D721Med (cell line): Measurements from ENCODE around the gene MMP17.

ENCODE experiments used
- DNase-seq: peaks from one replicate; pipeline ENCODE4 v3.0.0; 2011; ENCODE audit warnings: low spot score; ENCODE audit not compliant: insufficient read length
- FAIRE-seq: peaks from 2 replicates; lab custom pipeline; 2011; peaks lifted over from hg19 to GRCh38; lab: Jason Lieb, UNC
- CTCF ChIP-seq: IDR thresholded peaks from 2 replicates; pipeline ENCODE4 v1.5.1; 2012; ENCODE audit warnings: mild to moderate bottlenecking, control low read depth; ENCODE audit not compliant: insufficient read depth; ENCODE audit errors: missing control alignments

Gene MMP17

DNA sequence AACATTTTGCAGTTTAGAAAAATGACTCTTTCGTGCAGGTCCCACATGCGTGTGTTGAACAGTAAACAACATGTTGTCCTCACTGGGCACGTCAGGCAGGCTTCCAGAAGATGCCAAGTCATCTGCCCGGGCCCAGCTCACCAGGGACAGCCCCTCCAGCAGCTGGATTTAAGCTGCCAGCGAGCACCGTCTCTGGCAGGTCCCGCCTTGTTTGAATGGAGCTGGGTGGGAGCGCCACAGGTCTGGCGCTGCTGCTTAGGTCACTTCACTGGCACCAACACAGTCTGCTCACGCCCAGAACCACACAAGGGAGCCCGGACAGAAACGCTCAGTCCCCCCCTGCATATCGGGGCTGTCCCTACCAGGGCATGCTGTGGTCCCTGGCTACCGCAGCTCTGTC, 33.1 kb upstream of the MMP17 start:
- no peak for FAIRE-seq

DNA sequence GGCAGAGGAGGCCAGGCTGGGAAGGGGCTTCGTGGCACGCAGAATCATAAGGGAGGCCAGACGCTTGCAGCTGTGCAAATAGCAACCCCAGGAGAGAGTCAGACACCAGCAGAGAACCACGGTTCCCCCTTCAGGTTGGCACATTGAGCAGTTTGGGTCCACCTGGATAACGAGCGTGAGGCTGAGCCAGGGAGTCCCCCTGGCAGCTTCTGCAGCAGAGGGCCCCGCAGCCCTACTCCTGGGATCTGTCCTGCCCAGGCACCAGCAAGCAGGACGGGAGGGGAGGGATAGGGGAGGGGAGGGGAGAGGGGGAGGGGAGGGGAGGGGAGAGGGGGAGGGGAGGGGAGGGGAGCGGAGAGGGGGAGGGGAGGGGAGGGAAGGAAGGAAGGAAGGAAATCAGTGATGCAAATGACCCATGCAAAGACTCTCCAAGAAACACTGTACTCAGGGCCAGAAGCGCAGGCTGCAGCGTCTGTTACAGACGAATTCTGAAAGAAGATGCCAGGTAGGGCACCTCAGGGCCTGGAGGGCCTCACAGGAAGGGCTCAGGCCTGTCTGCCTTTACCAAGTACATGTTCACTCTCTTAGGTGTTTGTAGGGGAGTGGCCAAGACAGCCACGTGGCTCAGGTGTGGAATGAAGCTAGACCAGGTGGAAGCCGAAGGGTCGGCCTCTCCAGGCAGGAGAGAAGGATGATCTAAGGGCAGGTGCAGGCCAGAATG, 32.3 kb upstream of the MMP17 start:
- DNase-seq (no peak), FAIRE-seq (no peak)
- TF ChIP-seq CTCF: no peak

More for the DNA sequence above, 33.1 kb upstream of the MMP17 start:
- no peak for DNase-seq
- TF ChIP-seq CTCF: no peak

DNA sequence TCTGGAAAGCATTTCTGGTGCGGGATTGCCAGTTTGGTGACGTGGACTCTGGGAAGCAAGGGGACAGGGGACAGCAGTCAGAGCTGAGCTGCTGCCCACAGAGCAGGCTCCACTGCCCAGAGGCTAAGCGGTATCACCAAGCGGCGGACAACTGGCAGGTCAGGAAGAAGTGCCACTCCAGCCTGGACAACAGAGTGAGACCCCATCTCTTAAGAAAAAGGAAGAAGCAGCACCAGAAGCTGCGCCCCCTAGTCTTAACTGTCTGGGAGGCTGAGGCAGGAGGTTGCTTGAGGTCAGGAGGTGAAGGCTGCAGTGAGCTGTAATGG, 31.8 kb upstream of the MMP17 start:
- FAIRE-seq (no peak), DNase-seq (no peak)
- no peak for TF ChIP-seq CTCF

DNA sequence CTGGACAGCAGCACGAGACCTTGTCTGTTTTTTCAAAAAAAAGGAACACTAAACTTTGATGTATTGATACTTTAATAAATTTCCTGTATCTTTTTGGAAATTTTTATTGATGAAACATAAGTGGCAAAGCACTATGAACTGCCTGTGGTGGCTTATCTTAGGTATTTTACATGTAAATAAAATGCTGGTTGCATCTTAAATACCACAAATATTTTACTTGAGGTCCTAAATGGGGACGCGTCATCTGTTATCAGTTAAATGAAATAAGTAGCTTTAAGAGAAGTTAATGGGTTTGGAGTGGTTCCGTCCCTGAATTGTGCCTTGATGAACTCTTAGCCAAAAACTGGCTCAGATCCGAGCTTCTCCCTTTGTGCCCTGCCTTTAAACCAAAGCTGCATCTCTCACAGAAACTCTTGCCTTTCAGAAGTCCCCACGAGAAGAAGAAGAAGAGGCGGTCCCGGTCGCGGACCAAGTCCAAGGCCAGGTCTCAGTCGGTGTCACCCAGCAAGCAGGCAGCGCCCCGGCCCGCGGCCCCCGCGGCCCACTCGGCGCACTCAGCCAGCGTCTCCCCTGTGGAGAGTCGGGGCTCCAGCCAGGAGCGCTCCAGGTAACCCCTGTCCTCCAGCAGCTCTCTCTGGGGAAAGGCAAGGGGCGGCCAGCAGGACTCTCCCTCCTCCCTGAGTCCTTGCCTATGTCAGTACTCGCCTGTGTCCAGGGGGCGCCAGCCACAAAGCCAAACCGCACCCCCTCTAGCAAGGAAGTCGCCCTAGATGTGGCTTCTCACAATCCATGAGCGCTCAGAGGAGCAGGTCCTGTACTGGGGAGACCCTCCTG, 31.2 kb upstream of the MMP17 start:
- TF ChIP-seq CTCF: no peak
- DNase-seq: no peak
- FAIRE-seq: no peak

DNA sequence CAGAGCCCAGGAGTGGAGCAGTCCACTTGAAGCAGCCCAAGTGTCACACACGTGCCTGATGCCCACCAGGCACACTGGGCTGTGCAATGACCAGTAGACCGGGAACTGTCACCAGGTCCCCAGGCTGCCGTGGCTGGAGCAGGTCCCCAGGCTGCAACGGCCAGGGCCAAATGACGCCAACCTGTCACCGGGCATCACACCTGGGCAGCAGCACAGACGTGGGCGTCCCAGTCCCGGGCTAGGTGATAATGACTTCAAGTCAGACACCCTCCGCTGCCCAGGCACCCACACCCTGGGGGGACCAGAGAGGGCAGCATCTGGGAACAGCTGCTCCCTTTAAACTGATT, 30.6 kb upstream of the MMP17 start:
- DNase-seq (no peak), FAIRE-seq (no peak)
- TF ChIP-seq CTCF: no peak

DNA sequence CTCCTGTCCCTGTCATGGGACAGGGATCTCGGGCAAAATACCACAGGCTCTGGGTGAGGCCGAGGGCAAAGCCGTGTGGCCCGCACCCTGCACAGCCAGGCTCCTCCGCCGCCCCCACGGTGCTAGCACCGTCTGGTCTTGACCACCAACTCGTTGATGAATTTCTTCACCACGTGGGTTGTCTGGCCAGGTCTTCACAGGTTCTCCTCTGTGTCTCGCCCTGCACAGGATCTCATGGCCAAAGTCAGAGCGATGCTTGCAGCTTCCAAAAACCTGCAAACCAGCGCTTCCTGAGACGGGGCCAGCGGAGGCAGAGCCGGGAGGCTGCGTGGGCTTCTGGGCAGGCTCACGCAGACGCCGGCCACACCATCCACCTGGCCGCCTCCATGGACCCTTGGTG, 29.0 kb upstream of the MMP17 start:
- DNase-seq (no peak), FAIRE-seq (no peak)
- no peak for TF ChIP-seq CTCF
